C4-2B (cell line): ENCODE measurements around the gene TFPI.

Source experiments
- CTCF ChIP-seq: fragments of 450-650 bp; conservative IDR thresholded peaks from 2 replicates; pipeline ENCODE4 v1.5.1; 2017; ENCODE audit warnings: mild to moderate bottlenecking
- ZFX ChIP-seq: fragments of 450-650 bp; IDR thresholded peaks from 2 replicates; pipeline ENCODE4 v1.6.1; 2017

- TF ChIP-seq CTCF: no peak
- TF ChIP-seq ZFX: no peak
These were observed 26.2 kb downstream of the TFPI start for GRCh38 chr2:187528042-187528441.
